Activated CD8-positive, alpha-beta memory T cell treated with anti-CD3 and anti-CD28 coated beads, Interleukin-2, amount 50 U/mL, for 48 hours (primary cell): Measurements from ENCODE around the gene TSBP1.

Source experiments
- DNase-seq: peaks from one replicate; pipeline ENCODE4 v3.0.0-alpha.2; 2020

The TSBP1 gene, protein sequence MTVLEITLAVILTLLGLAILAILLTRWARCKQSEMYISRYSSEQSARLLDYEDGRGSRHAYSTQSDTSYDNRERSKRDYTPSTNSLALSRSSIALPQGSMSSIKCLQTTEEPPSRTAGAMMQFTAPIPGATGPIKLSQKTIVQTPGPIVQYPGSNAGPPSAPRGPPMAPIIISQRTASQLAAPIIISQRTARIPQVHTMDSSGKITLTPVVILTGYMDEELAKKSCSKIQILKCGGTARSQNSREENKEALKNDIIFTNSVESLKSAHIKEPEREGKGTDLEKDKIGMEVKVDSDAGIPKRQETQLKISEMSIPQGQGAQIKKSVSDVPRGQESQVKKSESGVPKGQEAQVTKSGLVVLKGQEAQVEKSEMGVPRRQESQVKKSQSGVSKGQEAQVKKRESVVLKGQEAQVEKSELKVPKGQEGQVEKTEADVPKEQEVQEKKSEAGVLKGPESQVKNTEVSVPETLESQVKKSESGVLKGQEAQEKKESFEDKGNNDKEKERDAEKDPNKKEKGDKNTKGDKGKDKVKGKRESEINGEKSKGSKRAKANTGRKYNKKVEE

GRCh38 chr6:32371803-32372202 lies at the start of gene TSBP1:
Gene TSBP1, minus strand, starts transcription at chr6:32371903. Its CDS starts 197 bp downstream, at chr6:32371706.
- DNase-seq, result no peak

DNA sequence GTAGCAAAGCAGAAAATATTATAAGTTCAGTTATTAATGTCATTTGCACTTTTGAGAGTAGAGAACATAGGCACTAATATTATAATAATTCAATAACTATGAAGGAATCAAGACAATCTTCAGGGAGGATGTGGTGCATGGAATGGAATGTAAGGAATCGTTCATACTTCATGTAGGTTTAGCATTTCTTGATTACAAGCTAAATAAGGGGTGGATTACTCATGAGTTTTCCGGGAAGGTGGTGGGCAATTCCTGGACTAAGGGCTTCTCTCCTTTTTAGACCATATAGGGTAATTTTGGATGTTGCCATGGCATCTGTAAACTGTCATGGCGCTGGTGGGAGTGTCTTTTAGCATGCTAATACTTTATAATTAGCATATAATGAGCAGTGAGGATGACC lies 44.3 kb upstream of the TSBP1 start:
- no peak for DNase-seq

GRCh38 chr6:32415521-32416019 lies 43.9 kb upstream of the TSBP1 start:
- DNase-seq, result peak; percentile 82

GRCh38 chr6:32413427-32414047 lies 41.8 kb upstream of the TSBP1 start:
- peak; percentile 94 for DNase-seq

DNA sequence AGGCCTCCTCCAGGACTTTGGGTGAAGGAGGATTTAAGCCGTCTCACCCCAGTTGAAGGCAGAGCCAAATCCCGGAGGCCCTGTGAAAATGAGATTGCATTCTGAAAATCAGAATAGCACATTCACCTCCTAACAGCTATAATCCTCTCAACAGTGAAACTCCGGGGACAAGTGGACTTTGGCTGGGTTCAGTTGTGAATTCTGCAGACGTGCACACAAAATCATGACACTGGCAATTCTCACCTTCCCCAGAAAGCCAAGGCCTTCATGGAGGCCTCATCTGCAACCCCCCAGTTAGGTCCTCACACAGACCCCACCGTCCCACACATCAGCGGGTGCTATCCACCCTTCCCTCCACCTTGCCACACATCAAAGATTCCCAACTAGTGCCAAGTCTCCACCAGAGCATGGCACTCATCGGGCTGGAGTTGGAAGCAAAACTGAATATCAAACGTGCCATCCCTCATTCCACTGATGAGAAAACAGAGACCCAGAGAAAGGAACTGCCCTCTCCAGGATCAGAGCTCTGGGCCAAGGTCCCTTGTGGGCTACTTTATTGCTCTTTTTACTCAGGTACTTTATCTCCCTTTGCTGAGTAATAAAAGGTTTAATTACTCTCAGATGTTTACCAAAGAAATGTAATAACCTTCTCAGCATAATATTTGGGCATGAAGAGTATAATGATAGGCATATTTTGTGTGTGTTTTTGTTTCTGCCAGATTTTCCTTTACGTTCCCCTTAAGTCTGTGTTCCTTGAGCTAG lies 40.0 kb upstream of the TSBP1 start:
- no peak for DNase-seq

GRCh38 chr6:32410906-32411305 lies 39.2 kb upstream of the TSBP1 start:
- no peak for DNase-seq

DNA sequence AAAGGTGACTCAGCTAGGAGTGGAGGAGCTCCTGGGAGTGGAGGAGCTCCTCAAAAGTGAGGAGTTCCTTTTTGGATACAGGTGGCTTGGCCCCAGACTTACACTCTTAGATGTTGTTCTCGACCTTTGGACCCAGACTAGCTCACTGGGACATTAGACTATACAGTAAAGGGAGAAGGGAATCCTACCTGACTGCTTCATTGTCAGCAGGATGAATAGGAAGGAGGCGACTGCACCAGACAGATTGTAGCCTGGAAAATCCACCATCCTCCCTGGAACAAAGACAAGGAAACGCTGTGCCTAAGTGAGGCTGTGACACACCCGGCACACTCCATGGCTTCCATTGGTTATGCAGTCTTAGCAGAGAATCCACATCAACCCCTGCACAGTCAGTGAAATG lies 35.2 kb upstream of the TSBP1 start, which contains the start of gene BTNL2:
BTNL2 (minus strand) TSS at position 325 of the 400 bp plus-strand sequence; CDS start at position 267, 58 bp downstream.
- no peak for DNase-seq

DNA sequence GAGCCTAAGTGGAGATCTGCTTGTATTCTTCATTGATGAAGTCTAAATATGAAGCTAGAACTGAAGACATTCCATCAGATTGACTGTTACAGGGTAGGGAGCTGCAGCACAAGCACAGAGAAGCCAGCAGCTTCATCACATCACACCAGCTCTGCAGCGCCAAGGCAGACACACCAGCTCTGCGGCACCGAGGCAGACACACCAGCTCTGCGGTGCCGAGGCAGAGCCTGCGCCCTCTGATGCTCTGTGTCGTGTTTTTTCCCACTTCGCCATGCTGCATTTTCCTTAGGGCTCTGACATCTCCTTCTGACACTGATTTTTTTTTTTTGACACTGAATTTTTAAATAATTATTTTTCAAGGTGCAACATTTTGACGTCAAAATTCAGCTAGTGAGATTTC lies 34.5 kb upstream of the TSBP1 start:
- DNase-seq, result no peak

GRCh38 chr6:32405656-32406055 lies 34.0 kb upstream of the TSBP1 start:
- no peak for DNase-seq

- no peak for DNase-seq
These were observed 31.1 kb upstream of the TSBP1 start for GRCh38 chr6:32402812-32403211.

DNA sequence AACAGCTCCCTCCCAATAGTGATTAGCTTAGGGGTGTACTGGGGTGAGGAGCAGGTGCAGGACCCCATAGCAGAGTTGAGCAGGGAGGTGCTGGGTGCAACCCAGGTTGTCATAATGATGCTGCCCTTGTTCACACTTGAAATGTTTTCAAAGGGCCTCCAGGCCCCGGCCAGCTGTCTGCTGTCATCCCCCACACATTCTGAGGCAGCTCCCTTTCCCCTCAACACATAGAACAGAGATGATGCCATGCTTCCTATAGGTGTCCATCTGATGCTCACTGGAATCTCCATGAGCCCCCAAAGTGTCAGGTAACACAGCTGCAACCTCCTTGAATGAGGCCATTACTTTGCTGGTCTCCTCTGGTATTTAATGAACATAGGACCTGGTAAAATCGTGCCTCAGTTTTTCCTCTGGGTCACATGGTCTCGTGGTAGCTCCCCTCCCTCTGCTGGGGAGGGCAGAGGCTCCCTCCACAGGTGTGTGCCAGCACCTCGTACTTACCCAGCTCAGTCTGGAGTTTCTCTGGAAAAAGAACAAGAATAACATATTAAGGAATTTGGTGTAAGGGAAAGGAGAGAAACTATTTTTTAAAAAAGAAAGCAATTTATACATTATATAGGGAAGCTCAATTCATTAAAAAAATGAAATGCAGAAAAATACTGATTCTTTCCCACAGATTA lies 29.7 kb upstream of the TSBP1 start:
- no peak for DNase-seq

DNA sequence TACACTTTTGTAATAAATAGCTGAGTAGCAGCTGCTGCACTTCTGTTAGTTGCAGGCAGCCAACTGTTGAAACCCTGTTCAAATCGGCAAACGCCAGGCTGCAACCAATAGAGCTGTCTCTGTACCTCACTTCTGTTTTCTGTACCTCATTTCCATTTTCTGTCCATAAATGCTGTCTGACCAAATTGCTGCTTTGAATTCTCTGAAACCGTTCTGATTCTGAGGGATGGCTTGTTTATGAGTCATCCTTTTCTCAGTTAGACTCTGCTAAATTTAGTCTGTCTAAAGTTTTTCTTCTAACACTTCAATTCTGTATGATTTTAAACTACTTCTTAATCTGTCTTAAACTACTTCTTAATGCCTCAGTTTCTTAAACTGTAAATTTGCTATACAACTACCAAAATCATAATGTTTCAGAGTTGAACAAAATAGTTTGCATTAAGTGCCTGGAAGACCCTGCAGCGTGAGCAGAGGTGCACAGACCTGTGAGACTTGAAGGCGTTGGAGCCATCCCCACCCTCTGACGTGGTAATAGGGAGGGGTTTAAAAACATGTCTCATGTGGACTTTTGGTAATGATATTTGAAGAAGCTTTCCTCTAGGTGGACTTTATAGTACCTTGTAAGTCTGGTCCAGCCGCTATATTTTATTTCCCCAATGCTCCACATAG lies 25.7 kb upstream of the TSBP1 start:
- no peak for DNase-seq

DNA sequence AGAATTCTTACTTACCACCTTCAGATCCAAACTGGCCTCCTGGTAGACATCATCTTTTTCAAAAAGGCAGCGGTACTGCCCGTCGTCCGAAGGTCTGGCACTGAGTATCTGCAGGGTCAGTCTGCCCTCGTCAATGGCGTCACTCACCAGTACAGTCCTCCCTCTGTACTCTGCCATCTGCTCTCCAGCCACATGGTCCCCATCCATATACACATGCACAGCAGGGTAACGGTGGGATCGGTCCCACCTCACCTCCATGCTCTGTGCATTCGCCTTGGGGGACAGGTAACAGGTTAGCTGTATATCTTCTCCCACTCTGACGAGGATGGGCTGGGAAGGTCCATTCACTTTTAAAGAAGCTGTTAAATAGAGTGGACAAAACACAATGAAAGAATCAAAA lies 24.3 kb upstream of the TSBP1 start:
- DNase-seq, result no peak

DNA sequence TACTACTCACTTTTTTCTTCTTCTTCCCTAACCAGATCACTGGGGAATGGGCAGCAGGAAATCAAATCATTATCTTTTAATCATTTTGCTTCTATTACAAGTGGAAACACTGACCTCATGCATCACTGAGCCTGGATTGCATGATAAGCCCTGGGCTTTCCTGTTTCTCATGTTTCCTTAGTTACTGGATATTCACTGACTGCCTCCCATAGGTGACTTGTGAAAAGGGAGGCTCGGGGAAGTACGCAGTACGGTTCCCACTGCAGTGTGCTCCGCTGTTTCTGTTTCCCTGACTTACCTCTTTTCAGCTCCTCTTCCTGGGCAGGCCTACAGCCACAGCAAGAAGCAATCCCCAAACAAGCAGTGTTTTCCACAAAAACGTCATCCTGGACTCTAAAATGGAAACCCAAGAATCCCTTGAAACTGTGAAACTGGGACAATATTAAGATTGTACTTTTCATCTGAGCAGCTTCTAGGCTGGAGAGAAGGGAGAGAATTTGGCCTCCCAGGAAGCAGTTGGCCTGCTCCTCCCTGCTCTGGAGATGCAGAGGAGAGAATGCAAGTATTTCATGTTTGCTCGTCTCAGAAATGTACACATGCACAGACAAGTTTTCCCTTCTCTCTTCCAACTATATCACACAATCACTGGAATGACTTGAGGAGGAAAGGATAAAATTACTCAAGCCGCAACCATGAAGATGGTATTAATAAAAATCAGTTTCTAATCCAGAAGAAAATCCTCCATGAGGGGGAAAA lies 22.1 kb upstream of the TSBP1 start:
- no peak for DNase-seq

DNA sequence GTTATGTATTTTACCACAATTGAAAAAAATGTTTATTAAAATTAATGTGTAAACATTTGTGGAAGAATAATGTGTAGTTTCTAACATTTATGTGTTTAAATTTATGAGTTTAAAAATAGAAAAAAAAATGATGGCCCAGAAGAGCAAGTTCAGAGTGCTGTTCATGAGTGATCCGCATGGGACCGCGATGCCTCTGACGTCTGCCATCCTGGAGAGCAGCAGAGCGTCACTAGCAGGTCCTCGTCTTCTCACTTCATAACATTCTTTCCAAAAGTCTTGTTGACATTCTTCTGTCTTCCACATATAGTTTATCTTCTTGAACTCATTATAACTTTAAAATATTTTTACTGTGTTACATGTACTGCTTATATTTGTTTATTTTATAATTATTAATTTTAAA lies 19.8 kb upstream of the TSBP1 start:
- no peak for DNase-seq

- no peak for DNase-seq
These were observed 16.1 kb upstream of the TSBP1 start for GRCh38 chr6:32387589-32388340.

DNA sequence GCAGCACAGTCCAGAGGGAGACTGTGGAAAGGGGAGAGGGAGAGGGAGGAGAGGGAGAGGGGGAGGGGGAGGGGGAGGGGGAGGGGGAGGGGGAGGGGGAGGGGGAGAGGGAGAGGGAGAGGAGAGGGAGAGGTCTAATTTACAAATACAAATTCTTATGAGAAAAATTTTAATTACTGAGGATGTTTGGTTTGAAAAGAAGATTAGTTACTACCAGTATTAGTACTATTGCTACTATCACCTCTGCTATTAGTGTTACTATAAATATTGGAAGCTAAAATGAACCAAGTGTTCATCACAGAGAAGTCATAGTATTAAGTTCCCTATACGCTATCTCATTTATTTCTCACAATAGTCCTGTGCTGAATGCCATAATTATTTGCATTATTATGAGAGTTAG lies 14.3 kb upstream of the TSBP1 start:
- DNase-seq, result no peak

DNA sequence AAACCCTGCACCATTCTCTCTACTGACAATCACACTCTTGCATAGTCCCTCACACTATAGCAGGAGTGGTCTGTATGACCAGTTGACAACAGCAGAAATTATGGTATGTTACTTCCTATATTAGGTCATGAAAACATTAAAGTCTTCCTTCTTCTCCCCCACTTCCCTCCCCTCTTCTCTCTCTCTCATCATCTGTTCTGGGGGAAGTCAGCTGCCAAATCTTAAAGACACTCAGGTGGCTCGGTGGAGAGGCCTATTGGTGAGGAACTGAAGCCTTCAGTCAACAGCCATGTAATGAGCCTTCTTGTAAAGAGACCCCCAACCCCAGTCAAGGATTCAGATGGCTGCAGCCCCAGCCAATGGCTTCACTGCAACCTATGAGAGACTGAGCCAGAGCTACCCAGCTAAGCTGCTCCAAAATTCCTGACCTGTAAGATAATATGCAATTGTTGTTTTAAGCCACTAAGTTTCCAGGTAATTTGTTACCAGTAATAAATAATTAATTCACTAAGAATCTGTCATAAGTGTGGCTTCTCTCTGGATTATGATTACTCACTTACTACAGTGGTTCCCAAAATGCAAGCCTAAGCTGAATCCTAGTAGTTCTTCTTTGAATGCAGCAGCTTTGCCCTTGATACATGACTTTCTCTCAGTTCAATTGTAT lies 11.2 kb upstream of the TSBP1 start:
- no peak for DNase-seq

DNA sequence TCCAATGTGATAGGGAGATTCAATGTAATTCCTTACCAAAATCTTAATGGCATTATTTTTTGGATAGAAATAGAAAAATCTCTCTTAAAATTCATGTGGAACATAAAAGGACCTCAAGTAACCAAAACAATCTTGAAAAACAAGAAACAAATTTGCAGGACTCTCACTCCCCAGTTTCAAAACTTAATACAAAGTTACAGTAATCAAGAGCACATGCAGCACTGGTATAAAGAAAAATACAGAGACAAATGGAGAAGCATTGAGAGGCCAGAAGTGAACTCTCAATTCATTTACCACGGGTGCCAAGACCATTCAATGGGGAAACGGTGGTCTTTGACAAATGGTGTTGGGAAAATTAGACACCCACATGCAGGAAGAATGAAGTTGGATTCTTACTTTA lies 7.8 kb upstream of the TSBP1 start:
- DNase-seq, result no peak
